SK-N-SH (cell line): ENCODE measurements around the gene TRIM4.

ENCODE experiments used
- EZH2phosphoT487 ChIP-seq: fragments of 200-600 bp; sonication (generic); IDR thresholded peaks from 2 replicates; pipeline ENCODE4 v1.6.1; 2017; ENCODE audit warnings: low read depth, mixed run types, mild to moderate bottlenecking, antibody characterized with exemption, moderate library complexity, borderline replicate concordance
- POLR2AphosphoS5 ChIP-seq: IDR thresholded peaks from 2 replicates; pipeline ENCODE4 v1.6.1; 2012; ENCODE audit warnings: low read depth, low read length
- SMC3 ChIP-seq: IDR thresholded peaks from 2 replicates; pipeline ENCODE4 v1.6.1; 2012; ENCODE audit warnings: low read depth, low read length, improper control_type of control experiment
- YY1 ChIP-seq: IDR thresholded peaks from 2 replicates; pipeline ENCODE4 v1.4.0; 2012; ENCODE audit warnings: low read depth, mild to moderate bottlenecking
- TF ChIP-seq, protein P1 (sequence below): fragments of 200-600 bp; sonication (generic); IDR thresholded peaks from 2 replicates; pipeline ENCODE4 v1.6.1; 2017; ENCODE audit warnings: antibody characterized with exemption, mild to moderate bottlenecking, moderate library complexity
- TF ChIP-seq, protein P2 (sequence below): fragments of 150-350 bp; IDR thresholded peaks from 2 replicates; pipeline ENCODE4 v1.6.1; 2017; ENCODE audit warnings: antibody characterized with exemption, low read length, low read depth, borderline replicate concordance

DNA sequence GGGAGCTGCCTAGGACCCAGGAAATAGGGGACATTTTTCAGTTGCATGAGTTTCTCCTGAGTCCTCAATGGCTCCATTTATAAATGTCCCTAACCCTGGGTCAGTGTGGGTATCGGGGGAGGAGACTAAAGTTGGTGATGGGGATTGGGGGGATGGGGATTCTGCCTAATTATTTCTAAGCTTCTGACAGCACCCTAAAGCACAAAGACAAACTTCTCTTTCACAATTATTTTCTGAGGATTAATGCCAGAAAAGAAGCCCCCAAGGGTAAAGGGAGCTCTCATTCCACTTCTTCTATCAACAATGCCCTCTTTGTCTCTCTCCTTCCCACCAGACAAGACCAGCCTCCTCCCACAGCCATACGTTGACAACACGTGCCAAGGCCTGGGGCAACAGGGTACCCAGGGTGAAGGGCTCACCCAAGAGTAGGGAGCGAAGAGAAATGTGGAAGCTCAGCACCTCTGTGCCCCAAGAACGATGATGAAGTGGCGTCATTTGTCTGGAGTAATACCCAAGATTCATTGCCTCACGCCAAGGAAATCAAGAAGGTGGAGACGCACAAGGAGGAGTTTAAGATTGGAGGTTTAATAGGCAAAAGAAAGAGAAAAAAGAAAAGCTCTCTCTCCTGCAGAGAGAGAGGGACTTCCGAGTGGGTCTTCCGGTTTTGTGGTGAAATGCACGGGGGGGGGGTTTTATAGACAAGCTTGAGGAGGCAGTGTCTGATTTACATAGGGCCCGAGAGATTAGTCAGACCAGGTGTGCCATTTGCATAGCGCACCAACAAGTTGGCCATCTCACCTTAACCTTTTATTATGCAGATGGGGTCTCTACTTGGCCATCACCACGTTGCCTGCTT is 24.5 kb upstream of the TRIM4 start:
- no peak for TF ChIP-seq YY1
- TF ChIP-seq, protein P1, sequence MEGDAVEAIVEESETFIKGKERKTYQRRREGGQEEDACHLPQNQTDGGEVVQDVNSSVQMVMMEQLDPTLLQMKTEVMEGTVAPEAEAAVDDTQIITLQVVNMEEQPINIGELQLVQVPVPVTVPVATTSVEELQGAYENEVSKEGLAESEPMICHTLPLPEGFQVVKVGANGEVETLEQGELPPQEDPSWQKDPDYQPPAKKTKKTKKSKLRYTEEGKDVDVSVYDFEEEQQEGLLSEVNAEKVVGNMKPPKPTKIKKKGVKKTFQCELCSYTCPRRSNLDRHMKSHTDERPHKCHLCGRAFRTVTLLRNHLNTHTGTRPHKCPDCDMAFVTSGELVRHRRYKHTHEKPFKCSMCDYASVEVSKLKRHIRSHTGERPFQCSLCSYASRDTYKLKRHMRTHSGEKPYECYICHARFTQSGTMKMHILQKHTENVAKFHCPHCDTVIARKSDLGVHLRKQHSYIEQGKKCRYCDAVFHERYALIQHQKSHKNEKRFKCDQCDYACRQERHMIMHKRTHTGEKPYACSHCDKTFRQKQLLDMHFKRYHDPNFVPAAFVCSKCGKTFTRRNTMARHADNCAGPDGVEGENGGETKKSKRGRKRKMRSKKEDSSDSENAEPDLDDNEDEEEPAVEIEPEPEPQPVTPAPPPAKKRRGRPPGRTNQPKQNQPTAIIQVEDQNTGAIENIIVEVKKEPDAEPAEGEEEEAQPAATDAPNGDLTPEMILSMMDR, result no peak
- no peak for TF ChIP-seq POLR2AphosphoS5
- no peak for TF ChIP-seq SMC3
- TF ChIP-seq, protein P2, sequence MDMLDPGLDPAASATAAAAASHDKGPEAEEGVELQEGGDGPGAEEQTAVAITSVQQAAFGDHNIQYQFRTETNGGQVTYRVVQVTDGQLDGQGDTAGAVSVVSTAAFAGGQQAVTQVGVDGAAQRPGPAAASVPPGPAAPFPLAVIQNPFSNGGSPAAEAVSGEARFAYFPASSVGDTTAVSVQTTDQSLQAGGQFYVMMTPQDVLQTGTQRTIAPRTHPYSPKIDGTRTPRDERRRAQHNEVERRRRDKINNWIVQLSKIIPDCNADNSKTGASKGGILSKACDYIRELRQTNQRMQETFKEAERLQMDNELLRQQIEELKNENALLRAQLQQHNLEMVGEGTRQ, result no peak
- TF ChIP-seq EZH2phosphoT487, result no peak
